Stimulated activated CD8-positive, alpha-beta memory T cell treated with anti-CD3 and anti-CD28 coated beads, Interleukin-15, amount 100 ng/mL, for 48 hours (primary cell): ENCODE results near the gene COL9A3.

Experiments used
- DNase-seq, 2 donors: peaks; one replicate each; pipeline ENCODE4 v3.0.0-alpha.2; 2020; ENCODE audit warnings: low read depth in 2 of 2

COL9A3 gene

GRCh38 chr20:62778601-62779416 lies 38.0 kb upstream of the COL9A3 start:
- DNase-seq = no peak

- DNase-seq = no peak
Measured at GRCh38 chr20:62779417-62779685, 37.5 kb upstream of the COL9A3 start.

GRCh38 chr20:62780204-62780603 lies 36.6 kb upstream of the COL9A3 start:
- no peak for DNase-seq

GRCh38 chr20:62780696-62781095 lies 36.2 kb upstream of the COL9A3 start:
- no peak for DNase-seq

GRCh38 chr20:62782149-62782892 lies 34.5 kb upstream of the COL9A3 start:
- DNase-seq = no peak

- DNase-seq = no peak
Measured at GRCh38 chr20:62782893-62783278, 34.0 kb upstream of the COL9A3 start.

GRCh38 chr20:62784497-62784896 lies 32.4 kb upstream of the COL9A3 start:
- no peak for DNase-seq

GRCh38 chr20:62785393-62785792 lies 31.5 kb upstream of the COL9A3 start:
- DNase-seq = no peak

GRCh38 chr20:62786157-62786556 lies 30.7 kb upstream of the COL9A3 start:
- no peak for DNase-seq

- DNase-seq = no peak
Measured at GRCh38 chr20:62787321-62787720, 29.5 kb upstream of the COL9A3 start.

- no peak for DNase-seq
Measured at GRCh38 chr20:62787866-62788265, 29.0 kb upstream of the COL9A3 start.

GRCh38 chr20:62788607-62789006 lies 28.2 kb upstream of the COL9A3 start:
- DNase-seq = no peak

GRCh38 chr20:62790075-62790474 lies 26.8 kb upstream of the COL9A3 start:
- no peak for DNase-seq

GRCh38 chr20:62791301-62792181 lies 25.3 kb upstream of the COL9A3 start:
- DNase-seq = peak; percentile 61 to 62

GRCh38 chr20:62792182-62792939 lies 24.5 kb upstream of the COL9A3 start:
- no peak for DNase-seq

GRCh38 chr20:62792940-62793756 lies 23.7 kb upstream of the COL9A3 start:
- DNase-seq = no peak

- no peak for DNase-seq
Measured at GRCh38 chr20:62793757-62794006, 23.2 kb upstream of the COL9A3 start.

- peak; percentile 88 to 91 for DNase-seq
Measured at GRCh38 chr20:62794007-62794724, 22.7 kb upstream of the COL9A3 start.

GRCh38 chr20:62795023-62795761 lies 21.7 kb upstream of the COL9A3 start:
- DNase-seq = peak; percentile 62 to 65
